HL-60/S4 (cell line): ENCODE results near the gene MZF1.
"Not testable (repeated sequence)": the region's sequence is repeated elsewhere in the genome, so short reads cannot be mapped to it uniquely, and the experiment has no call there.

Experiments
- in situ Hi-C: fragments of 300-500 bp; cut with MboI; formaldehyde crosslinking; loops from 2 replicates; pipeline ENCODE4 v1.14.3; 2022; ENCODE audit warnings: low sequenced_read_pairs

MZF1 gene

GRCh38 chr19:58572818-58573657, at the start of gene MZF1:
Gene MZF1 (minus strand): TSS chr19:58573335. CDS start chr19:58571389, 1,946 bp downstream.
- in situ Hi-C loops = no loop called here

DNA sequence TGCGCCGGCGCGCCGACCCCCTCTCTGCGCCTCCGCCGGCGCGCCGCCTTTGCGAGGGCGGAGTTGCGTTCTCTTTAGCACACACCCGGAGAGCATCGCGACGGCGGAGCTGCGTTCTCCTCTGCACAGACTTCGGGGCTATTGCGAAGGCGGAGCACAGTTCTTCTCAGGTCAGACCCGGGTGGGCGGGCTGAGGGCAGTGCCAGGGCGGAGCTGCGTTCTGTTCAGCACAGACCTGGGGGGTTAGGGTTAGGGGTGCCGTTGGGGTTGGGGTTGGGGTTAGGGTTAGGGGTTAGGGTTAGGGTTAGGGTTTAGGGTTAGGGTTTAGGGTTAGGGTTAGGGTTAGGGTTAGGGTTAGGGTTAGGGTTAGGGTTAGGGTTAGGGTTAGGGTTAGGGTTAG, 34.1 kb upstream of the MZF1 start:
- in situ Hi-C loops = not testable (repeated sequence)

GRCh38 chr19:58606251-58606896, 33.2 kb upstream of the MZF1 start:
- in situ Hi-C loops = not testable (repeated sequence)

GRCh38 chr19:58586133-58586765, 13.1 kb upstream of the MZF1 start:
- in situ Hi-C loops = no loop called here

DNA sequence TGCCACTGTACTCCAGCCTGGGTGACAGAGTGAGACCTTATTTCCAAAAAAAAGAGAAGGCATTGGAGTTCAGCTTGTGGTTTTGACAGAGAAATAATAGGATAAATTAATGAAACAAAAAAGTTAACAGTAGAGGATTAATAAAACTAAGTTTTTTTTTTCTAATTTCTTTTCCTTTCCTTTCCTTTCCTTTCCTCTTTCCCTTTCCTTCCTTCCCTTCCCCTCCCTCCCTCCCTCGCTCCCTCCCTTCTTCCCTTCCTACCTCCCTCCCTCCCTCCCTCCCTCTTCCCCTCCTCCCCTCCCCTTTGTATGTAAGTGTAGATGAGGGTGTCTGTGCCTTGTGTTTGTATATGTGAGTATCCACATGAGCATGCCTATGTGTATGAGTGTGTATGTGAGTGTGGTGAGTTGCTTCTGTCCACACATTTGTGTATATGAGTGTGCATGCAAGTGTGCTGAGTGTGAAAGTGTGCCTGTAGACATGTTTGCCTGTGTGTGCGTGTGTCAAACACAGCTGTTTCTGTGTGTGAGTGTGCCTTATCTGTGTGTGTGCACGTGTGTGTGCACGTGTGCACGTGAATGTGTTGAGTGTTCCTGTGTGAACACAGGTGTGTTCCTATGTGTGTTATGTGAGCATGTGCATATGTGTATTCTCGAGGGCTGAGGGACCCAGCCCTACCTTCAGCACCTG, 12.5 kb upstream of the MZF1 start:
- in situ Hi-C loops = no loop called here

DNA sequence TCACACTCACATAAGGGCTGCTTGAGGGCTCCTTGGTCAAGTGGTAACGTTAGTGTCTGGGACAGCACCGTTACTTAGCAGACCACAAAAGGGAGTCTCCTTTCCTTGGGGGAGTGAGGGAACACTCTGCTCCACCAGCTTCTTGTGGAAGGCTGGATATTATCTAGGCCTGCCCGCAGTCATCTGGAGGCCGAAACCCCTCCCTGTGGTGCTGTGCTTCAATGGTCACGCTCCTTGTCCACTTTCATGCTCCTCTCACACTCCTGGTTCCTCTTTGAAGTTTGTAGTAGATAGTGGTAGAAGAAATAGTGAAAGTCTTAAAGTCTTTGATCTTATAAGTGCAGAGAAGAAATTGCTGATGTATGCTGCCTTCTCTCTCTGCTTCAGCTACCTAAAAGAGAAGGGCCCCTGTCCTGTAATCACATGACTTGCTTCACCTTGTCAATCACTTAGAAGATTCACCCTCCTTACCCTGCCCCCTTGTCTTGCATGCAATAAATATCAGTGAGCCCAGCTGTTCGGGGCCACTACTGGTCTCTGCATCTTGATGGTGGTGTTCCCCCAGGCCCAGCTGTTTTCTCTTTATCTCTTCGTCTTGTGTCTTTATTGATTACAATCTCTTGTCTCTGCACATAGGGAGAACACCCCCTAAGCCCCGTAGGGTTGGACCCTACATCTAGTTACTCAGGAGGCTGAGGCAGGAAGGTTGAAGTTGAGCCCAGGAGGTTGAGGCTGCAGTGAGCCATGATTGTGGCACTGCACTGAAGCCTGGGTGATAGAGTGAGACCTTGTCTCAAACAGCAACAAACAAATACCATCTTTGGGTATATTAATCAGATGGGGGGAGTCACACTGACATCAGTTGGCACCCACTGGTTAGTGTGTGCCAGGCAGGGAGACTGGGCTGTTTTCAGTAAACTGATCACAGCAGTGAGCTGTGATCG, 11.6 kb upstream of the MZF1 start:
- in situ Hi-C loops = no loop called here

GRCh38 chr19:58582985-58583384, 9.8 kb upstream of the MZF1 start:
- in situ Hi-C loops = no loop called here

DNA sequence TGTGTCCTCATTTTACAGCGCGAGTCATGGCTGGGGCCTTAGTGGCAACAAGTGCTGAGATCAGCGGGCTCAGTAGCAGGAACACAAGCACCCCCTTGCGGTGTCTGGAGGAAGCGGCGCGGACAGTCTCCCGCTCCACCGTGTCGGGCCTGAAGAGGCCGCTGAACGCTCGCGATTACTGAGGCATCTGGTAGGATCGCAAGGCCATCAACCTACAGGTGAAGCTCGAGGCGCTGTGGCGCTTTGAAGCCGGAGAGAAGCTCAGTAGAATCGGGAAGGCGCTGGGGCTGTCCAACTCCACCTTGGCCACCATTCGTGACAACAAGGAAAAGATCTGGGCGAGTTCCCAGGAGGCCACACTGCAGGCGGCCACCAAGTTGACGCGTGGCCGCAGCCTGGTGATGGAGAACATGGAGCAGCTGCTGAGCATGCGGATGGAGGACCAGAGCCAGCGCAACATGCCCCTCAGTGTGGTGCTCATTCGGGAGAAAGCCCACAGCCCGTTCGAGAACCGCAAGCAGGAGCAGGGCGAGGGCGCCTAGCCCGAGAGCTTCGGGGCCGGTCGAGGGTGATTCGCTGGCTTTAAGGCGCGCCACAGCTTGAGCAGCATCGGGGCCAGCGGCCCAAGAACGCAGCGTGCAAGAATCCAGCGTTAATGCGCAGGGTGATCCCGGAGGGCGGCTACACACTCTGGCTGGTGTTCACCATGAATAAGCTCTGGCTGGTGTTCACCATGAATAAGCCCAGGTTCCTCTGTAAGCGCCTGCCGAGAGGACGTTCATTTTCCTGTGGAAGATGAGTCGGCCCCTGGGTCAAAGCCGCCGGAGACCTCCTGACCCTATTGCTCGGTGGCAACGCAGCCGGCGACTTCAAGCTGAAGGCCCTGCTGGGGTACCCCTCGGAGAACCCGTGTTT, 8.3 kb upstream of the MZF1 start:
- in situ Hi-C loops = no loop called here

GRCh38 chr19:58579473-58580142, 6.5 kb upstream of the MZF1 start:
- in situ Hi-C loops = no loop called here

GRCh38 chr19:58578012-58578925, 5.1 kb upstream of the MZF1 start:
- in situ Hi-C loops = no loop called here

DNA sequence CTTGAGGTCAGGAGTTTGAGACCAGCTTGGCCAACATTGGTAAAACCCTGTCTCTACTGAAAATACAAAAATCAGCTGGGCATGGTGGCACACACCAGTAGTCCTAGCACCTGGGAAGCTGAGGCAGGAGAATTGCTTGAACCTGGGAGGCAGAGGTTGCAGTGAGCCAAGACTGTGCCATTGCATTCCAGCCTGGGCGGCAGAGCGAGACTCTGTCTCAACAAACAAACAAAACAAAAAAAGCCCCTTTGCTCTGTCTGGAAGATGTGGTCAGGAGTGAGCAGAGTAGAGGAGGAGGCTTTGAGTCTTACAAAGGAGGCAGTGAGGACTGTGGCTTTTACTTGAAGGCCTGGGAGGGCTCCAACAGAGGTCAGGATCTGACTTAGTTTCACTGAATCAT, 4.4 kb upstream of the MZF1 start:
- in situ Hi-C loops = not testable (repeated sequence)

GRCh38 chr19:58575183-58576041, 2.3 kb upstream of the MZF1 start:
- in situ Hi-C loops = no loop called here

DNA sequence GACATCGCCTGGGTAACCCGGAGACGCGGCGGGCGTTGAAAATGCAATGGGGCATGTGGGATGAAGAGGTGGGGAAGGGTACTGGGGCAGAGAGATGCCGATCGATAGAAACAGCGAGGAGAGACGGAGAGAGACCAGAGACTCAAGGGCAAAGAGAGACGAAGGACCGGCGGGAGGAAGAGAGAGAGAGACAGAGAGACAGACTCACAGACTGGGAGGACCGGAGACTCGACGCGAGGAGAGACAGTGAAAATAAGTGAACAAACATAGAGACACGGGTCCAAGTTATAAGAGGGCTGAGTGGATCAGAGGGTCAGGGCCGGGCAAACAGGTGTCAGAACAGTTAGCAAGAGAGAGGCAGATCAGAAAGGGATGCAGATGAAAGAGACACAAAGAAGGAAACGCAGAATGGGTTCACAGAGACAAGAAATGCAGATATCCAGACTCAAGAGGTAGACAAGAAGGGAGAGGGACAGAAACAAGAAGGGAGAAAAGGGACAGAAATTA, 576 bp upstream of the MZF1 start:
- in situ Hi-C loops = no loop called here

DNA sequence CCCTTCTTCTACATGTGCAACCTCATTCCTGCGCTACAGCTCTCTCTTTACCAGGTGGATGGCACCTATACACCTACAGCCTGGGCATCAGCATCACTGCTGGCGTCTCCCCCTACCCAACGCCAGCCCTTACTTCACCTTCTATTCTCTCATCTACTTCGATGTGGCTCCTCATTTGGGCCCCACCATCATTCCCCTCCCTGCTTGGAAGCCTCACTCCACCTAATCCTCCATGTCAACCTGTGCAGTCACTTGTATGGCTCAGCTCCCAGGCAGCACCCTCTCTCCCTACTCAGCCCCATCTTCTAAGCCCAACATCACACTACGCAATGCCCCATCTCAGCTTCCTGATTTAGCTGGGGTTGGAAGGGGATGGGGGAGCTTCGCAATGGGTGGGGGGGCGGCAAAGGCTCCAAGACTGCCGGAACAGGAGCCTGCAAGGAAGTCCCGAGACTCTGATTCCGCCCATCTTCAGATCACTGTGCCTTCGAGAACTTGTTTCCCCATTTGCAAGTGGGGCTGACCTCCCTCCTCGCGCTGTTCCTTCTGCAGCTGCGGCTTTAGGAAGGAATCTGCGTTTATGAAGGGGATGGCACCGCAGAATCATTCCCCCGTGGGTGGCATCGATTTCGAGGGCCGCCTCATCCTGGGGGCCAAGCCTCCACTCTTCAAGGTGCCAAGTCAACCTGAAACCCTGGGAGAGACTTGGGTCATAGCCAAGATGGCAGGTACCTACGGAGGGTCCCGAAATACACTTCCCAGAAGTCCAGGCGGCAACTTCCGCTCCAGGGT, 913 bp downstream of the MZF1 start:
- in situ Hi-C loops = no loop called here

- in situ Hi-C loops = no loop called here
These were observed 1.6 kb downstream of the MZF1 start for GRCh38 chr19:58571575-58571947.
